ENCODE results near the gene SP3.
A peak's percentile ranks its signal among the peaks of the same experiment; 100 is the strongest.

Gene SP3

DNA sequence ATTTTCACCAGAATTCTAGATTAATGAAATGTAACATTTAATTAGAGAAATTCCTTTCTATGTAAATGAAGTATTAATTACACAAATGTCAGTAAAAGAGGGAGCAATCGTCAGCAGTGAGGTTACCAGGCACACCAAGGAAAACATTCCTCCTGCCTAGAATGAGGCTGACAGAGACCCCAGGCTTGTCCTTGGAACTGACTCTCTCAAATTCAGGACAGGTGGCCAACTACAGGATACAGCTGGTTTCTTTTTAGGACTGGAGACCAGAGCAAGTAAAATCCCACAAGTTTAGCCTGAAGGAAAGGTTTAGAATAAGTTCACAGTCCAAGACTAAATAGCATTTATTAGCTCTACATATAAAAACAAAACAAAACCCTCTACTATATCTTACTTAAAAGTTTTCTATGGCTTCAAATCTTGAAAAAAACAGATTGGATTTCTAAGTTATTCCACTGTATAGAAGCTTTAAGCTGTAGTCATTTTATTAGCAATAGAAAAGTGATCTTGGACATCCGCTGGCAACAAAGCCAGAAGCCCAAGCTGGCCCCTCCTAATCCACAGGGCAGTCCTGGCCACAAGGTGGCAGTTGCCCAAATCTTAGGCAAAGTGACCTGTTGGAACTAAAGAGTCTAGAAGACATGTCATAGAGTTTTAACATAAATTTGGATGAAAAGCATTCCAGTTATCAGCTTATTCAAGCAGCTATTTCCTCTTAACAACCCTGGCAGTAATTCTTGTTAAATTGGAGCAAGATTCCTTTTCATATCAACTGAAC lies 81.0 kb downstream of the SP3 start:
- peak; percentile 10 for DNase-seq

DNA sequence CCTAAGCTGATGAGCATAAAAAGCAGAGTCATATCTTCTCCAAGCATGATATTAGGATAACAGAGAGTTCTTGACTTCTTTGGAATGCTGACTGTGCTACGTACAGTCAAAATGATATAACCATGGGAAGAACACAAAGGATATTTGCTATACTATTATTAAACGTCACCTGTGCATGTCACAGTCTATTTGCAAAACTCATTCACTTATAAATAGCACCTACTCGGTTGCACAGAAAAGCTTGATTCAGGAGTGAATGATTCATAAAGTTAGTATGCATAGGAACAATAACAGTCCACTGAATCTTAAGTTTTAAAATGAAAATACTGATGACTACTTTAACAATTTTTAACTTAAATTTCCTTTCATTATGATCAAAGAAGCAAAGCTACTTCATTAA lies 83.3 kb downstream of the SP3 start:
- no peak for DNase-seq

DNA sequence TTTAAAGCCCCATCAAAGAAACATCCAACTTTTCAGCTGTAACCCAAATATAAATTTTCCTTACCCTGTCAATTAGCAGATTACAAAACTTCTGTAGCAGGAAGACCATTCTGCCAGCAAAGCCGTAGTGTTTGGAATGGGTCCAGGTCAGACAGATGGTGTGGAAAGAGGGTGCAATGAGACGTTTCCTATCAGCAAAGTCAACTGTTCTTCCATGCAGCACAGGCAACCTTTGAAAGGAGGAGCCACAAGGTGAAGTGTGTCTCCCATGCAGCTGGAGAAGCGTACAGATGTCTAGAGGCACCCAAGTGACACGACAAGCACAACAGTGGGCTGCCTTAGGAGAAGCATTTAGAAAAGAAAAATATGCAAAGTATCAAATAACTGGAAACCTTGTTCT lies 83.7 kb downstream of the SP3 start:
- no peak for DNase-seq

DNA sequence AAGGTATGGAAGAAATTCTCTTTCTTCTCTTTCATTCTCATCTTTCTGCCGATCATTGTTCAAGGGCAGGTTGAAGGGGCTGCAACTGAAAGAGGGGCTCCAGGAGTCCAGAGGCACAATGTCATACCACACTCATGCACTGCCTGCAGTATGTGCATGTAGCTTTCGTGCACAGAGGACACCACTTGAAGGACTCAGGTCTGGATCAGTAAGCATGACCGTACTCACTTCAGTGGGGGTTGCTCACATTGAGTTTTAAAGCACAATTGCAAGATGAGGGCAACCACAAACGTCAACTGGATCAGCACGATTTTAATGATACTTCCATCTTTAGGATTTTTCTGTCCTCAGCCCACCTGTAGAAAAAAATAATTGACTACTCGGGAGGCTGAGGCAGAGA lies 84.6 kb downstream of the SP3 start:
- DNase-seq: no peak

DNA sequence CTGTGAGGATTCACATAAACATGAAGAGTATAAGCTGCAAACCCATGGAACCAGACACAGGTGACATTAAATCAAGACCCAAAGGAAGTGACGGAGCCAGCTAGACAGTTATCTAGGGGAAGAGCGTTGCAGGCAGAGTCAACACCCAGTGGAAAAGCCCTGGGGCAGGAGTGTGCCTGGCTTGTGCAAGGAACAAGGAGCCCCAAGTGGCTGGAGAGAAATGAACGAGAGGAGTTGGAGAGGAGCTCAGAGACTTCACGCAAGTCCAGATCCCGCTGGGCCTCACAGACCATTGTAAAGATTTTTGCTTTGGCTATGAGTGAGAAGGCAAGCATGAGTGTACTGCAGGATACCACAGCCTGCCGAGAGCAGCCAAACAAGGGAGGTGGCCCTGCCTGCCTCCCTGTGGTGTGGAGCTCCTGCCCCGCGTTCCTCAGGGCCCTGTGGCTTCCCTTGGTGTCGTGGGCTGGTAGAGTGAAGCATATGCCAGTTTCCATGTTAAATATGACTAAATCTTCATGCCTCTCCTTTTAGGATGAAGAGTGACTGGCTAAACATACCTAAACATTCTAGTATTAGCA lies 88.2 kb downstream of the SP3 start:
- no peak for DNase-seq

DNA sequence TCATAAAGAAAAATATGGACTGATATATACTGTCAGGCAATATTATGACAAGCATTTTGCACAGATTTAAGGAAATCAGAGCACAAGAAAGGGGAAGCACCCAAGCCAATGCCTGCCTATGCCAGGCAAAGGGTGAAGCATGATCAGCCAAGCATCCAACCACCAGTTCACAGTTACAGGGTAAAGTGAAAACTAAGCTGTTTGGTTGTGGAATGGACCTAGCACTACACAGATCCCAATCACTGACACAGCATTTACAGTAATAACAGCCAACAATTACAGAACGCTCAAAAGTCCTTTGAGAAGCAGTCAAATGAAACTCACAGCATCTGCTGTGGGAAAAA lies 90.3 kb downstream of the SP3 start:
- no peak for DNase-seq

DNA sequence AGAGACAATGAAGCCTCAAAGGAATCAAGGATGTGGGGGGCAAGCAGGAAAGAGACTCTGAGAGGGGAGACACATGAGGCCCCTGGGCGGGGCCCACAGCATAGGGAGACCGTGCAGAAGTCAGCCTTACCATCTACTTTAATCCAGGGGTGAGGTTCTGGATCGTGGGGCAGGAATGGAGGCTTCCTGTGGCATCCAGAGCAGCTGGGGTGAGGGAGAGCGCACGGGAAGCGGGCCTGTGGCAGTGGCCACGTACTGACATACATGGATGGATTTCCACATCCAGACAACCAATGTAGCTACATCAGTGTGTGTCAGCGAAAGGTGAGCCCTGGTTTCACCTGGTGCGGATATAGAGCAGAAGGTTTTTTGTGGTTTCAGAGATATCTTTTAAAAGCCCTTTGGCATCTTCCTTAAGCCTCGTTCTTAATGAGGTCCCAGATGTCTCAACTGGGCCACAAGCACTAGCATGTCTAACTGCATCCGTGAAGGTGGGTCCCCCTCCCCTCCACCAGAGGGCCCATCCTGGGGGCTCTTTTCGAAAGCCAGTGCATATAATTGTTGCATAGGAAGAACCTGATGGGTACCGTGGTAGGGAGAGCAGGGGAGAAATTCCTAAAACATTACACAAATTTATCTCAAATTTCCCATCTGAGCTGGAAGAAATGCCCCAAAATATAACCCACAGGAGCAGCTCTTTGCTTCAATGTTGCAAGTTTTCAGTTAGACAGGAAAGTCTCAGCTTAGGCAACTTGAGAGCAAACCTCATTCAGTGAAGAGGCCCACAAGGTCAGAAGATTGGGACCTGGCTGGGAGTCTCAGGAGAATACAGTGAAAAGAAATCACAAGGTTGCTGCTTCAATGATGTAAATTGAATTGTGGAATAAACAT lies 90.9 kb downstream of the SP3 start:
- DNase-seq: no peak

DNA sequence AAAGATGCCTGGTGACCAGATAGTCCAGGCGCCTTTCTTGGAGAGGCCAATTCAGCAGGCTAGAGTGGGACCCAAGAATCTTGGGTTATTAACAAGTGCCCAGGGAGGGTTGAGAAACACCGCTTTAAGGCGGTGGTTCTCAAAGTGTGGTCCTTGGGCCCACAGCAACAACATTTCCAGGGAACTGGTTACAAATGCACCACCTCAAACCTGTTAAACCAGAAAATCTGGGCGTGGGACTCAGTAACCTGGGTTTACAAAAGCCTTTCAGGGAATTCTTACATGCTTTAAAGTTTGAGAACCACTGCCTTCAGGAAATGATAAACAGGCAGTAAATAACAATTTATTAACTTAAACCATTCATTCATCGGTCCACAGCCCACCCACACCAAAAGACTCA lies 92.5 kb downstream of the SP3 start:
- no peak for DNase-seq

DNA sequence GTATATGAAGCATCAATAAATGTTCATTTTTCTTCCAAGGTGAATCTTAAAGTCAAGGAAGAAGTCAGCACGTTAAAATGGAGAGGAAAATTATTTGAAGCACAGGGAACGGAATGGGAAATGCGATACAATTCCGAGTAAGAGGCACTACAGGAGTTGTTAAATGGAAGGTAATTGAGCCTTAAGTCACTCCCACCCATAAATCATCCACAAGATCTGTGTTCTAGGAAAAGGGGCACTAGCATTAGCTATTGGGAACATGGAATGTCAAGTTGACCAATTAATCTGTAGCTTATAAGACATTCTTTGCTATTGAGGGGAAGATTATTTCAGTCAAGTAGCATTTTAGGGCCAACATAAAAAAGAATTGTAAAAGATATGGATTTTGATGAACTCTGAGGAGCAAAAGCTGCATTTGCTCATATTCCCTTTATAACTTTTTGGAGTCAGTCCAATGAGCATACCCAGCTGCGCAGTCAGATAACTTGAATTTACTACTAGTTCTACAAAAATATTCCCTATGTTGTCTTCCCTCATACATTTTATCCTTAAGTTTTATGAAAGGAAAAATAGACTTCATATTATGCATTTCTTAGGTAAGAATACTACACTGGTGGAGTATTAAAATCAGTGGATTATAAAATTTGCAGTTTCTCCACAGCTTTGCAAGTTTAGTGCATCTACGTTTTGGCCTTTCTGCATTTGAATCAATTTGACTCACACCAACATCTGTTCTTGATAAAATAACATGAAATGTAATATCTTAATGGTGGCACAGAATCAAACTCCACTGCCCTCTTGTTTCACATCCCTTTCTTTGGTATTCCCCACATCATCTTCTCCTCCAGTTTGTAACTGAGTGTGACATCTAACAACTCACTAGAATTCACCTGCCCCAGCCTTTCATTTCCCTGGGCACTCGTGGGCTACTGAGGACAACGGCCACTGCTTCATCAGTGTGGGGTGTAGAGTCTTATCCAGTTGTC lies 95.6 kb downstream of the SP3 start:
- no peak for DNase-seq

DNA sequence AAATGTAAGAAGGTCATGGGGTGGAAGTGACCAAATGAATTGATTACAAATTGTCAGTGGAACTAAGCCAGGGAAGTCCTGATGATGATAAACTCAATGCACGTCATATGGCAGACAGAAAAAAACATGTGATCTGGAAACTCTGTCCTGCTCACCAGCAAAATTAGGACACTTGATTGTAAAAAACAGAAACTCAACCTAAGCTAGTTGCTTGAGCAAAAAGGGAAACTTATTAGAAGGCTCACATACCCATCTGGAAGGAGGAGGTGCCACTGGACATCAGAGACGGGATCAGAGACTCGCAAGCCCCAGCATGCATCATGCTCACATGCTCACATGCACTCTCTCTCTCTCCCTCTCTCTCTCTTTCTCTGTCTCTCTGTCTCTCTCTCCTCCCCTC lies 96.8 kb downstream of the SP3 start:
- no peak for DNase-seq

DNA sequence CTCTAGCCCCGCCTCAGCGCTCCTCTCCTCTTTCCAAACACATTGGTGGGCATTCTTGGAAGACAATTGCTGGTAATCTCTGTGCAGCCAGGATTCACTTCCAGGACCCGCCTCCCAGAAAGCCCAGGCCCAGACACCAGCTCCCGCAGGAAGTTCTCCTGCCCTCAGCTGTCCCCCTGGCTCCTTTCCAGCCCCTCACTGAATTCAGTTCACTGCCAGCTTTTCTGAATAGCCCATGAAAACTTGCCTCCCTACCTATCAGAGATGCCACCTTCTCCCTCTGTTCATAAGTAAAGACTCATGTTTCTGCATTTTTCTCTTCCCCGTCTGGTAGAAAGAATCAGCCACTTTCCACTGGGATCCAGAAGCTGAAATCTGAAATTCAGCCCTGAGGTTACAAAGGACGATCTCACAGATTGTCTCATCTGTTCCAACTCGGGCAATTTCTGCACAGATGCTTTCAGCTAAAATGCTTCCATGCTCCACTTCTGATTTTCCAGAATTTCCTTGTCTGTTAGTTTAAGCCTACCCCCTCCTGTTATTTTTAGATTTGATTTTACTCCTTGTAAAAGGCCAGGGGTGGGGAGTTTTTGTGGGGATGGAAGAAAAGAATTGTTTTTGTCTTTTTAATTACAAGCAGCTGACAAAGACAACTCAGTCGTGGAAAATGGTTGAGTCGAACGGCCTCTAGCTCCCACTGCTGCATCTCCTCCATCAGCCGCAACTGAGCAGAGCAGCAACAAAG lies 98.1 kb downstream of the SP3 start:
- DNase-seq: no peak

DNA sequence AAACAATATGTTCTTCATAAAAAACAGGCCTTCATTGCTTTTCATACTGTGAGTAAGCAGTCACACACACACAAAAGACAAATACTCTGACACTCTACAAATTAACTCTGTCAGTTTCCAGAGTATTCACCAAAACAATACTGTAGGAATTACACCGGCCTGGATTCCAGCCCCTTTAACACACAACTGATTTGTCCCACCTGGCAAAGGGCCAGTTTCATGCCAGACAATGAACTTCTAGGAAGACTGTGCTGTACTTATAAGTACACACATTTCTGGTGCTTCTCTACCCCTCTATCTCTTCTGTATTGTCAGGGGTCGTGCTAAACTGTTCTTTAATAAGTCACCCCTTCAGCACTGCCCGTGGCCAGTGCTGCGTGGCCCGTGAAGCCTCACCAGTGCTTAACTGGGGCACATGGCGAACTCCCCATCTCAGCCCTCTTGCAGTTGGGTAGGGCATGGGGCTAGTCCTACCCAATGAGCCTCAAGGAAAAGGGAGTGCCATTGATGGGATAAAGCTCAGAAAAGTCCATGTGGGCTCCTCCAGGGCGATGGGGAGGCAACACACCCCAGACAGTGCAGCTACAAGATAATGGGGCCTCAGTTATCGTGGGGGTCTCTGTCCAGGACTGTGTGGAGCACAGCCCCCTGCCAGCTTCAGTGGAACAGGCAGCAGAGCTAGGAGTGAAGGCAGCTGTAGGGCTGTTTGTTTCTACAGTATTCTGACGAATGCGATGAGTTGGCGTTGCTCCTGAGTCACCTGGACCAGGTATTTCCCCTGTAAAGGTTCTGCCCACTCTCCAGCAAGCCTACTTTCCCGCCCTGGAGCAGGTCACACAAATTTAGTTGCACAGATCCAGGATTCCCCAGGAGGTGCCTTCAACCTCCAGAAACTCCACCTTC lies 99.0 kb downstream of the SP3 start:
- DNase-seq: no peak

DNA sequence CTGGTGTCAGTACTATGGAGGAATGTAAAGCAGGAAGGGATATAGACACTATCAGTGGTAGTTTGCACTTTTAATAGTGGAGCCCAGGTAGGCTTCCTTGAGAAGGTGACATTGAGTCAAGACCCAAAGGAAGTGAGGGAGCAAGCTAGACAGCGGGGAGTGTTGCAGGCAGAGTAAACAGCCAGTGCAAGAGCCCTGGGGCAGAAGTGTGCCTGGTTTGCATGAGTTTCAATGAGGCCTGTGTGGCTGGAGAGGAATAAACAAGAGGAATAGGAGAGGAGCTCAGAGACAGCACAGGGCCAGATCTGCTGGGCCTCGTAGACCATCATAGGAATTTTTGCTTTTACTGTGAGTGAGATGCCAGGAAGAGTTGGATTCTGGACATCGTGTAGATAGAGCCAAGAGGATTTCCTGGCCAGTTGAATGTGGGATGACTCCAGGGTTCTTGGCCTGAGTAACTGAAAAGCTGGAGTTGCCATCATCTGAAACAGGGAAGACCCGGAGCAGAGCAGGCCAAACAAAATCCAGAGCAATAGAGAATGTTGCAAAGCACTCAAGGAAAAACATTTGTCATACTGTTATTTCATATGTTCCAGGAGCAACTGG lies 102.5 kb downstream of the SP3 start:
- DNase-seq: no peak

DNA sequence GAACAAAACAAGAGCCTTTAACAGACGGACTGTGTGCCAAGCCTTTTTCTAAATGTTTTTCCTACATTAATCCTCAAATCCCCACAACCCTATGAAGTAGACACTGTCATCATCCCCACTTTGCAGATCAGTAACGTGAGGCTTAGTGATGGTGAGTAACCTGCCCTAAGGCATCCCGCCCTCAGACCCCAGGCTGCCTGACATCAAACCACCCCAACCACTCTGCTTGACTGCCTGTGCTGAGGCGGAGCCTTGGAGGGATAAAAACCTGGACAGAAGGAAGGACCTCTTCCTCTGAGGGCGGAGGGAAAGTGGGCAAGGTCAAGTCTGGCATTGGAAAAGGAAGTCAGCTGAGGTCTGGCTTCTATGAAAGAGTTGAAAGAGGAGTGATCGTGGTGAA lies 104.6 kb downstream of the SP3 start:
- DNase-seq: no peak

DNA sequence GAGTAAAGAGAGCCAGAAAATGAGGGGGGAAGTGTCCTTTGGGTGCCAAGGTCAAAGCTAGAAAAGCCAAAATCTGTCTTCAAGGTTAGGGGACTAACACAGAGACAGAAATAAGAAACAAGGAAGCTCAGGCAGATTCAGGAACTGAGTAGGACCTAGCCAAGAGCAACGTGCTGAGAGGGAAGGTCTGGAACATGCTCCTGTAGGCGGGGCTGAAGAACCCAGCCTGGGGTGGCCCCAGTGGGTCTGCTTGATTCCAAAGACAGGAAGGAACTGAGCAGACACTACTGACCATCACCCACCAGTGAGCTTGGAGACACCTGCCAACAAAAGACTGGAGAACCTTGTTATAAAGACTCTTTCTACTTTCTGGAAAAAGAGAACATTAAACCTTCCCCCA lies 105.1 kb downstream of the SP3 start:
- no peak for DNase-seq

DNA sequence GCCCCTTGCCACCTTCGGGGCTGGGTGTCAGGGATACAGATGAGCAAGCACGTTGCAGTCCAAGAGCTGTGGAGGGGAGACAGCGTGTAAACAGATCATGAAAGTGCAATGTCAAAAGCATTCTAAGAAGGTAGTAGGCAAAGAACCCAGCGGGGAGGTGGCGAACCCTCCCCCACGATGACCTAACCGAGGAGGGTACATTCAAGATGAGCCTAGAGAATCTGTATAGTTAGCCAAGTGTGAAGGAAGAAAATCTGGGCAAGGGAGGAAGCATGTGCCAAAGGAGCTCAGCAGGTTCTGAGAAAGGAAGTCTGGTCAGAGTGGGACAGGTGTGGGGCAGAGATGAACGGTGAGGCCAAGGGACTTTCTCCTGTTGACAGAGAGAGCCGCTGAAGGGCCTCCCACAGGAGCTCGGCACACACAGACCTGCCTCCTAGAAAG lies 106.9 kb downstream of the SP3 start:
- DNase-seq: no peak

Data from effector CD4-positive, alpha-beta T cell (primary cell).